KMS-11 (cell line): ENCODE measurements around the gene ATP8A1.

Experiments used
- H2AFZ ChIP-seq: fragments of 200-600 bp; sonication (generic); 2 replicates; pipeline ENCODE4 v1.6.1; 2016; ENCODE audit warnings: antibody characterized with exemption, mixed run types, low read depth
- H3K27ac ChIP-seq: fragments of 200-600 bp; sonication (generic); 2 replicates; pipeline ENCODE4 v1.6.1; 2016; ENCODE audit warnings: mild to moderate bottlenecking, mixed run types
- H3K27me3 ChIP-seq: fragments of 200-600 bp; sonication (generic); 2 replicates; pipeline ENCODE4 v1.6.1; 2017; ENCODE audit warnings: mild to moderate bottlenecking, low read depth, mixed run types, moderate library complexity; ENCODE audit not compliant: insufficient read depth
- H3K36me3 ChIP-seq: fragments of 200-600 bp; sonication (generic); 2 replicates; pipeline ENCODE4 v1.6.1; 2017; ENCODE audit warnings: mild to moderate bottlenecking, mixed run types; ENCODE audit not compliant: insufficient read depth
- H3K4me1 ChIP-seq: fragments of 200-600 bp; sonication (generic); 2 replicates; pipeline ENCODE4 v1.6.1; 2016; ENCODE audit warnings: mild to moderate bottlenecking, low read depth, mixed run types; ENCODE audit not compliant: poor library complexity, severe bottlenecking
- H3K4me2 ChIP-seq: fragments of 200-600 bp; sonication (generic); 2 replicates; pipeline ENCODE4 v1.7.0; 2016; ENCODE audit warnings: mild to moderate bottlenecking, mixed run types
- H3K4me3 ChIP-seq: fragments of 200-600 bp; sonication (generic); IDR thresholded peaks from 2 replicates; pipeline ENCODE4 v1.6.1; 2017; ENCODE audit warnings: low read depth, low read length, mixed read lengths; ENCODE audit not compliant: insufficient read depth
- H3K79me2 ChIP-seq: fragments of 200-600 bp; sonication (generic); 2 replicates; pipeline ENCODE4 v1.6.1; 2016; ENCODE audit warnings: low read depth, mixed run types; ENCODE audit not compliant: insufficient read depth
- H3K9ac ChIP-seq: fragments of 200-600 bp; sonication (generic); 2 replicates; pipeline ENCODE4 v1.6.1; 2016; ENCODE audit warnings: mild to moderate bottlenecking, mixed run types
- H4K20me1 ChIP-seq: fragments of 200-600 bp; sonication (generic); 2 replicates; pipeline ENCODE4 v1.6.1; 2016; ENCODE audit warnings: mild to moderate bottlenecking, mixed run types; ENCODE audit not compliant: insufficient read depth
- CTCF ChIP-seq: fragments of 200-600 bp; sonication (generic); conservative IDR thresholded peaks from 2 replicates; pipeline ENCODE4 v1.6.1; 2017; ENCODE audit warnings: low read depth, mild to moderate bottlenecking, antibody characterized with exemption, low read length, moderate library complexity, mixed read lengths

Gene ATP8A1

GRCh38 chr4:42642101-42642797 lies 14.7 kb downstream of the ATP8A1 start:
- H3K4me3 ChIP-seq = no peak overlapping the region
- peak overlapping the region; percentile 42; the same call in 1 of the 2 replicates for H3K4me2 ChIP-seq
- H3K27me3 ChIP-seq = no peaks in the 10 kb centered on the region
- TF ChIP-seq CTCF = no peak
- H3K79me2 ChIP-seq = no peaks in the 10 kb centered on the region
- no peaks in the 10 kb centered on the region for H4K20me1 ChIP-seq
- no peak overlapping the region for H3K9ac ChIP-seq
- peaks cover 58% of the 10 kb centered on the region for H3K4me1 ChIP-seq
- H3K36me3 ChIP-seq = no peaks in the 10 kb centered on the region
- H3K27ac ChIP-seq = peak overlapping the region; percentile 24; the same call in 1 of the 2 replicates
- no peak overlapping the region for H2AFZ ChIP-seq

- H3K27ac ChIP-seq = peak overlapping the region; percentile 24; the same call in 1 of the 2 replicates
- no peaks in the 10 kb centered on the region for H3K79me2 ChIP-seq
- no peak overlapping the region for H3K9ac ChIP-seq
- H3K4me1 ChIP-seq = peaks cover 60% of the 10 kb centered on the region
- no peaks in the 10 kb centered on the region for H3K27me3 ChIP-seq
- H3K4me3 ChIP-seq = no peak overlapping the region
- H2AFZ ChIP-seq = no peak overlapping the region
- H3K4me2 ChIP-seq = peak overlapping the region; percentile 42; the same call in 1 of the 2 replicates
- no peak for TF ChIP-seq CTCF
- H4K20me1 ChIP-seq = no peaks in the 10 kb centered on the region
- no peaks in the 10 kb centered on the region for H3K36me3 ChIP-seq
Measured at GRCh38 chr4:42641656-42642055, 15.2 kb downstream of the ATP8A1 start.

- TF ChIP-seq CTCF = no peak
- Histone ChIP-seq H3K9ac (no peak overlapping the region), H3K27ac (0 out of 2 replicates have a peak overlapping the region, but pooled peaks have one; percentile 24), H3K4me3 (no peak overlapping the region), H3K36me3 (no peaks in the 10 kb centered on the region), H3K4me1 (peaks cover 65% of the 10 kb centered on the region), H2AFZ (no peak overlapping the region), H3K27me3 (no peaks in the 10 kb centered on the region), H3K4me2 (no peak overlapping the region), H4K20me1 (no peaks in the 10 kb centered on the region), H3K79me2 (no peaks in the 10 kb centered on the region)
Measured at GRCh38 chr4:42641161-42641560, 15.7 kb downstream of the ATP8A1 start.

- no peak for TF ChIP-seq CTCF
- Histone ChIP-seq H3K27me3 (no peaks in the 10 kb centered on the region), H3K27ac (no peak overlapping the region), H3K9ac (no peak overlapping the region), H4K20me1 (no peaks in the 10 kb centered on the region), H3K4me3 (no peak overlapping the region), H2AFZ (no peak overlapping the region), H3K36me3 (no peaks in the 10 kb centered on the region), H3K79me2 (no peaks in the 10 kb centered on the region), H3K4me1 (peaks cover 65% of the 10 kb centered on the region), H3K4me2 (0 out of 2 replicates have a peak overlapping the region, but pooled peaks have one; percentile 54)
Measured at GRCh38 chr4:42640613-42641012, 16.3 kb downstream of the ATP8A1 start.
